Heart right ventricle (tissue), 16 donors: Measurements from ENCODE around the gene HRH4. TPM values are rescaled to one million over a fixed set of nuclear protein-coding genes. Genes with fewer than 3 reads are reported as not detected.

ENCODE experiments used
- ATAC-seq, 8 donors: fragments of 200-7000 bp; cut with Tn5 transposase; one replicate each; pipeline ENCODE4 v1.9.1; 2020; ENCODE audit warnings: mild to moderate bottlenecking in 8 of 8, moderate library complexity in 8 of 8, moderate number of reproducible peaks in 1 of 8
- DNase-seq, 2 donors: peaks; one replicate each; pipeline ENCODE4 v3.0.0-alpha.2; 2020
- H3K27ac ChIP-seq, 10 donors: fragments of 200-600 bp; sonication (generic) in 2 of 10; one replicate each; pipeline versions ENCODE4 v1.5.0 to v1.8.0; 2020 to 2022; ENCODE audit warnings: mild to moderate bottlenecking in 3 of 10
- H3K27me3 ChIP-seq, 7 donors: fragments of 200-600 bp; one replicate each; pipeline ENCODE4 v1.8.0; 2021 to 2022; ENCODE audit warnings: mild to moderate bottlenecking in 2 of 7
- H3K36me3 ChIP-seq, 9 donors: fragments of 200-600 bp; sonication (generic) in 1 of 9; one replicate each; pipeline versions ENCODE4 v1.5.0 to v1.8.0; 2020 to 2022; ENCODE audit warnings: mild to moderate bottlenecking in 2 of 9
- H3K4me1 ChIP-seq, 9 donors: fragments of 200-600 bp; sonication (generic) in 1 of 9; one replicate each; pipeline versions ENCODE4 v1.5.0 to v1.8.0; 2020 to 2022; ENCODE audit warnings: mild to moderate bottlenecking in 4 of 9
- H3K4me3 ChIP-seq, 10 donors: fragments of 200-600 bp; sonication (generic) in 2 of 10; one replicate each; pipeline versions ENCODE4 v1.5.0 to v1.8.0; 2020 to 2022; ENCODE audit warnings: mild to moderate bottlenecking in 7 of 10, moderate library complexity in 2 of 10
- H3K9me3 ChIP-seq, 11 donors: fragments of 200-600 bp in 10 of 11; sonication (generic) in 2 of 11; one replicate each; pipeline versions ENCODE4 v1.5.0 to v1.8.0; 2013 to 2022; ENCODE audit warnings: mild to moderate bottlenecking in 2 of 11, control low read depth in 1 of 11, moderate library complexity in 1 of 11
- CTCF ChIP-seq, 9 donors: fragments of 200-600 bp; sonication (generic) in 2 of 9; IDR thresholded peaks; one replicate each; pipeline versions ENCODE4 v1.5.0 to v1.8.0; 2021 to 2022; ENCODE audit warnings: antibody characterized with exemption in 9 of 9, mild to moderate bottlenecking in 5 of 9, moderate library complexity in 1 of 9
- WGBS, 2 donors: extraction: QIAGEN DNeasy Blood & Tissue Kit; methylation state at CpG; one replicate each; pipeline ENCODE4 v1.1.7; 2013; ENCODE audit warnings: inconsistent platforms in 1 of 2; 5-methylcytosine and 5-hydroxymethylcytosine counted together
- intact Hi-C, 10 donors: fragments of 100-400 bp; cut with DNase I; formaldehyde crosslinking; loops; one replicate each; pipeline versions ENCODE4 v1.11.1 to v1.14.2; 2022
- polyA plus RNA-seq, 2 donors: library from polyadenylated mRNA; stranded (reverse); fragments of 200-250 nt; gene quantifications; one replicate each; pipeline ENCODE4 v1.2.3, GENCODE V29; 2013
- total RNA-seq, 10 donors: library from RNA; stranded (reverse); fragmentation: NEBNext Ultra II Directional in 3 of 10; extraction: Animal tissue kit (Norgen Biotek cat#: 25700) in 3 of 10; gene quantifications; one replicate each; pipeline versions ENCODE4 v1.2.1 to v1.2.4, GENCODE V29; 2021 to 2023
- donor health status: Arrhythmogenic right ventricular cardiomyopathy.
- donor health status: ischemic (EF 13 %, LVEDD 7.1; RV severe dilation, severe dysfunction).
- donor health status: healthy with polysubstance abuse.
- donor health status: DM: no; HTN: yes; CAD: no.
- donor health status: DM: no; HTN: no; CAD: no.
- donor health status: ischemic (EF 25% LVEDD 6.9; RV normal size, moderate dysfunction).
- donor health status: ischemic (EF 25% LVEDD 5.7; RV mildly dilated, moderate dysfunction).
- donor health status: healthy.
- donor health status: DM: yes; HTN: yes; CAD: no.
- donor health status: Ischemic cardiomyopathy.
- donor health status: ischemic (EF 35%, LVEDD 5.7; RV mildly dilated, moderate dysfunction).
- donor health status: nonischemic (EF 11% LVEDD 7.7; RV severe dilation, severe dysfunction).
- donor health status: DM: yes; HTN: yes; CAD: no.
- donor health status: PGD.
- donor health status: ischemic (EF 29% LVEDD 5.4; RV normal size, mild dysfunction).
- donor health status: nonischemic (EF 23%, LVEDD 6.1; RV moderate dilation, normal function).

Gene HRH4
- total and polyA plus RNA-seq, 12 donors = under 0.01 to 0.28 (median 0.15) TPM; not detected in 9

DNA sequence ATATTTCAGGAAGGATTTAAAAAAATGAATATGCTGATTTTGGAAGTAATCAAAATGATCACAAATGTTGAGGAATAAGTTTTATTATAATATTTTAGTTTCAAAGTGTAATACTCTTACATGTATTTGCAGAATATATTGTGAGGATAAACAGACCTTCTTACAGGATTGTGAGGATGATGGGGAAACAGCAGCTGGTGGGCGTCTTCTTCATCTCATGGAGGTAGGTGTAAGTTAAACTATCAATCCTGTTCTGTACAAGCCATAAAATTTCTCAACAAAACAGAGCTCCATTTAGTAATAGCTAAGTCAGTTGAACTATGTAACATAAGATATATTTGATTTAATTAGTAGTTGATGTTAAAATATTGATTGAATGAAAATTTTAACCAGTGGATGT is 12.5 kb upstream of the HRH4 start:
- no peak overlapping the region for H3K4me3 ChIP-seq
- no peak for DNase-seq
- no peak for TF ChIP-seq CTCF (IDR thresholded peaks at IDR 0.05)
- H3K4me1 ChIP-seq = no peaks in the 10 kb centered on the region
- ATAC-seq = no peak
- no peaks in the 10 kb centered on the region for H3K9me3 ChIP-seq
- intact Hi-C loops = no loop called here
- H3K27ac ChIP-seq = no peak overlapping the region
- 94 to 100% methylated on average over 1 of the region's 1 CpG for WGBS, 2 donors
- H3K36me3 ChIP-seq = peaks cover 0 to 99% (median 32%) of the 10 kb centered on the region in 9 donors
- H3K27me3 ChIP-seq = no peaks in the 10 kb centered on the region

- no peak overlapping the region for H3K4me3 ChIP-seq
- ATAC-seq (no peak), DNase-seq (no peak)
- H3K4me1 ChIP-seq = no peaks in the 10 kb centered on the region
- no peaks in the 10 kb centered on the region for H3K27me3 ChIP-seq
- WGBS, 2 donors = 92 to 95% methylated on average over 4 of the region's 4 CpGs
- TF ChIP-seq CTCF (IDR thresholded peaks at IDR 0.05) = no peak
- H3K36me3 ChIP-seq = peaks cover 0 to 21% (median 0%) of the 10 kb centered on the region in 9 donors
- H3K27ac ChIP-seq = no peak overlapping the region
- intact Hi-C loops = no loop called here
- no peaks in the 10 kb centered on the region for H3K9me3 ChIP-seq
Observed at GRCh38 chr18:24456549-24456948, 3.9 kb upstream of the HRH4 start.

DNA sequence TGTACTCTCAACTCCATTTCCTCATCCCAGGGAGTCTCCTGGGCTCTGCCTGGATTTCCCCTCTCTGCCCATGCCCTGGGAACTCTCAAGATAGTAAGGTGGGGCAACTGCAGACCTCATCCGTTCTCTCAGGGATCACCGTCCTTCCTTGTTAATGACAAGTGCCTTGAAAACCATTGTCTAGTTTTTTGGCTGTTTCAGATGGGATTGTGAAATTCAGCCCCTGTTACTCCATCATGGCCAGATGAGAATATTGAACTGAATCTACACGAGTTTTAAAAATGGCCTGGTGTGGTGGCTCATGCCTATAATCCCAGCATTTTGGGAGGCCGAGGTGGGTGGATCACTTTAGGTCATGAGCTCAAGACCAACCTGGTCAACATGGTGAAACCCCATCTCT is 665 bp upstream of the HRH4 start:
- no peak for DNase-seq
- intact Hi-C loops = no loop called here
- peaks cover 0 to 3% (median 0%) of the 10 kb centered on the region in 9 donors for H3K36me3 ChIP-seq
- TF ChIP-seq CTCF (IDR thresholded peaks at IDR 0.05) = no peak
- no peaks in the 10 kb centered on the region for H3K4me1 ChIP-seq
- no peaks in the 10 kb centered on the region for H3K9me3 ChIP-seq
- no peak overlapping the region for H3K4me3 ChIP-seq
- no peaks in the 10 kb centered on the region for H3K27me3 ChIP-seq
- no peak for ATAC-seq
- 87 to 92% methylated on average over 4 of the region's 4 CpGs for WGBS, 2 donors
- H3K27ac ChIP-seq = peak overlapping the region in 1 of 10 donors; percentile 10

DNA sequence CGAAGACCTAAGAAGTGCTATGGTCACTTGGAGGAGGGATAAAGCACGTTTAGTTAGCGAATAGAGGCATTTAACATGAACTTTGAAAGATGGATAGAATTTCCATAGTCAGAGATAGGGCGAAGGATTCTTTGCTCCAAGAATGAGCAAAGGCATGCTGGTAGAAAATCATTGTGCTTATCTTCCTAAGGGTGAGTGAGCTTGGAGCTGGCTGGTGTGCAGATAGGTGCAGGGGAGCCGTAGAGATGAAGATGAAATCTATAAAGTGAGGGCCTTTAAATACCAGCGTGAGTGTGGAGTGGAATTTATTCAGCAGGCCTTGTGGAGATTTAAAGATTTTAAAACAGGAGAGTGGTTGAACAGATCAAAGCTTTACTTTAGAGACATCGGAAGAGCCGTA is 1.6 kb downstream of the HRH4 start:
- WGBS, 2 donors = 92 to 94% methylated on average over 8 of the region's 8 CpGs
- H3K9me3 ChIP-seq = no peaks in the 10 kb centered on the region
- no peak for TF ChIP-seq CTCF (IDR thresholded peaks at IDR 0.05)
- no peak overlapping the region for H3K27ac ChIP-seq
- DNase-seq (no peak), ATAC-seq (no peak)
- peaks cover 0 to 11% (median 0%) of the 10 kb centered on the region in 7 donors for H3K27me3 ChIP-seq
- no peaks in the 10 kb centered on the region for H3K4me1 ChIP-seq
- H3K4me3 ChIP-seq = peak overlapping the region in 1 of 10 donors; percentile 15
- intact Hi-C loops = no loop called here
- H3K36me3 ChIP-seq = no peaks in the 10 kb centered on the region
